Calu3 (cell line): ENCODE measurements around the gene ALG9. TPM values are rescaled to one million over a fixed set of nuclear protein-coding genes. Genes with fewer than 3 reads are reported as not detected.

Source experiments
- BruUV-seq: library from RNA; stranded (reverse); fragments of 400-500 nt; replicated peaks from 2 replicates; lab custom pipeline; 2021; lab: Mats Ljungman, UMichigan
- CTCF ChIA-PET: fragments of 300-600 bp; sonication (Branson Sonifier 250); formaldehyde crosslinking; loops from one replicate; lab custom pipeline; 2022; ENCODE audit warnings: antibody characterized with exemption; lab: Charles Lee
- DNase-seq: peaks from one replicate; pipeline ENCODE4 v3.0.0; 2022
- H3K27ac Mint-ChIP-seq: one replicate; pipeline ENCODE4 v1.8.0; 2022; ENCODE audit warnings: mixed read lengths; ENCODE audit not compliant: unreplicated experiment
- H3K27me3 Mint-ChIP-seq: one replicate; pipeline ENCODE4 v1.8.0; 2022; ENCODE audit warnings: mixed read lengths; ENCODE audit not compliant: unreplicated experiment
- H3K36me3 Mint-ChIP-seq: one replicate; pipeline ENCODE4 v1.8.0; 2022; ENCODE audit warnings: mild to moderate bottlenecking, moderate library complexity, mixed read lengths; ENCODE audit not compliant: insufficient read depth, unreplicated experiment
- H3K4me1 Mint-ChIP-seq: one replicate; pipeline ENCODE4 v1.8.0; 2022; ENCODE audit warnings: mild to moderate bottlenecking, low read depth, mixed read lengths; ENCODE audit not compliant: unreplicated experiment
- H3K4me3 Mint-ChIP-seq: one replicate; pipeline ENCODE4 v1.8.0; 2022; ENCODE audit warnings: mild to moderate bottlenecking, low read depth, moderate library complexity, mixed read lengths; ENCODE audit not compliant: unreplicated experiment
- H3K9me3 Mint-ChIP-seq: one replicate; pipeline ENCODE4 v1.8.0; 2022; ENCODE audit warnings: low read depth, mixed read lengths; ENCODE audit not compliant: unreplicated experiment
- CTCF ChIP-seq: fragments of 200-600 bp; IDR thresholded peaks from one replicate; pipeline ENCODE4 v1.8.0; 2022; ENCODE audit warnings: antibody characterized with exemption; ENCODE audit not compliant: unreplicated experiment
- intact Hi-C: fragments of 100-400 bp; cut with micrococcal nuclease; formaldehyde crosslinking; loops from one replicate; pipeline ENCODE4 v1.10.0; 2022; ENCODE audit not compliant: unreplicated experiment
- total RNA-seq: library from RNA; stranded (reverse); gene quantifications from 2 replicates; pipeline ENCODE4 v1.2.3, GENCODE V29; 2022

The ALG9 gene
- total RNA-seq, 1 experiment from 2014 or later: 12.6 TPM

DNA sequence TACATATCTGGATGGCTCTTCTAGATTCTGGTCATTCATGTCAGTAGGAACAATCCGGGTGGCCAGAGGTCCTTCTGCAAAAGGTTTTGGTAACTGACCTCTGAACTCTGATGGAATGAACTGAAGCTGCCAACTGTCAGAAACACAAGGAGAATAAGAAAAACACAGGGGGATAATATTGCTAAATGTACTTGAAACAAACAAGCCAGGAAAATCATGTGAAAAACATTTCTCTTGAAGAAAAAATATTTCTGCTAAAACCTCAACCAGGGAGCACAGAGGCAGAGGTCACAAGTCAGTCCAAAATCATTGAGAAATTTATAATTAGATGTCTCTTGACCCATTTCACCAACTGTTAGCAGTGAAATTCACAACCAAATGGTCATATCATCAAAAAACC is 35.2 kb downstream of the ALG9 start:
- peak overlapping the region; percentile 44 for H3K27ac Mint-ChIP-seq
- H3K4me3 Mint-ChIP-seq: no peak overlapping the region
- intact Hi-C loops: no loop called here
- CTCF ChIA-PET: interaction anchor here (0.6 kb wide), 1 partner anchor 17 kb away, joined by 3 read pairs; no protein-coding TSS in a partner anchor
- peaks cover 18% of the 10 kb centered on the region for H3K4me1 Mint-ChIP-seq
- DNase-seq: no peak
- no peaks in the 10 kb centered on the region for H3K27me3 Mint-ChIP-seq
- no TSS peak for BruUV-seq
- no peak for TF ChIP-seq CTCF
- H3K36me3 Mint-ChIP-seq: no peaks in the 10 kb centered on the region
- no peaks in the 10 kb centered on the region for H3K9me3 Mint-ChIP-seq

- peak overlapping the region; percentile 44 for H3K27ac Mint-ChIP-seq
- H3K9me3 Mint-ChIP-seq: no peaks in the 10 kb centered on the region
- intact Hi-C loops: no loop called here
- BruUV-seq: no TSS peak
- H3K36me3 Mint-ChIP-seq: no peaks in the 10 kb centered on the region
- no peak for DNase-seq
- no peak for TF ChIP-seq CTCF
- H3K27me3 Mint-ChIP-seq: no peaks in the 10 kb centered on the region
- H3K4me3 Mint-ChIP-seq: no peak overlapping the region
- peaks cover 18% of the 10 kb centered on the region for H3K4me1 Mint-ChIP-seq
- CTCF ChIA-PET: no interaction called here
Observed at GRCh38 chr11:111835665-111836064, 35.7 kb downstream of the ALG9 start.

GRCh38 chr11:111834432-111835163 is 36.8 kb downstream of the ALG9 start:
- no peak for TF ChIP-seq CTCF
- CTCF ChIA-PET: interaction anchor here (0.7 kb wide), 1 partner anchor 12 kb away, joined by 3 read pairs; no protein-coding TSS in a partner anchor
- DNase-seq: no peak
- no peak overlapping the region for H3K27ac Mint-ChIP-seq
- no peaks in the 10 kb centered on the region for H3K36me3 Mint-ChIP-seq
- peaks cover 18% of the 10 kb centered on the region for H3K4me1 Mint-ChIP-seq
- intact Hi-C loops: no loop called here
- H3K27me3 Mint-ChIP-seq: no peaks in the 10 kb centered on the region
- H3K9me3 Mint-ChIP-seq: no peaks in the 10 kb centered on the region
- no peak overlapping the region for H3K4me3 Mint-ChIP-seq
- no TSS peak for BruUV-seq

DNA sequence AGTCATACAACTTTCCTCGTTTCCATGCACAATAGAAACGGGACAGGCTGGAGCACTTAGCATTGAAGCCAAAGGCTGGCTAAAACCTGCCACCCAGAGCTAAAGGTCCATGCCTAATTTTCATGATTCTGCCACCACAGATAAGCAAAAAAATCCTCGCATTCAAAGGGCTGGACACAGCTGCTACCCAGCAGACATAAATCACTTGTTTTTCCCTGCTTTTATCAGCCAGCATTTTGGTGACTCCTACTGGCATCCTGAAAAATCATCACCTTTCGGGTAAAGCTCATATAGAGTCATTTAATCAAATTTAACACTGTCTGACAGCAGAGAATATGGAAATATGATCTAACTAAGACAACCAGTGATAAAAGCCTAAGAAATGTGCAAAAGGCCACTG is 37.9 kb downstream of the ALG9 start:
- no peaks in the 10 kb centered on the region for H3K36me3 Mint-ChIP-seq
- CTCF ChIA-PET: interaction anchor here (0.7 kb wide), 1 partner anchor 56 kb away, joined by 3 read pairs; no protein-coding TSS in a partner anchor

More for the DNA sequence above, 37.9 kb downstream of the ALG9 start:
- H3K9me3 Mint-ChIP-seq: no peaks in the 10 kb centered on the region
- no peak overlapping the region for H3K27ac Mint-ChIP-seq
- no TSS peak for BruUV-seq
- intact Hi-C loops: no loop called here
- H3K4me1 Mint-ChIP-seq: peaks cover 18% of the 10 kb centered on the region
- no peak overlapping the region for H3K4me3 Mint-ChIP-seq
- H3K27me3 Mint-ChIP-seq: no peaks in the 10 kb centered on the region
- no peak for DNase-seq
- no peak for TF ChIP-seq CTCF
